Measurements from ENCODE around the gene SBF1.

DNA sequence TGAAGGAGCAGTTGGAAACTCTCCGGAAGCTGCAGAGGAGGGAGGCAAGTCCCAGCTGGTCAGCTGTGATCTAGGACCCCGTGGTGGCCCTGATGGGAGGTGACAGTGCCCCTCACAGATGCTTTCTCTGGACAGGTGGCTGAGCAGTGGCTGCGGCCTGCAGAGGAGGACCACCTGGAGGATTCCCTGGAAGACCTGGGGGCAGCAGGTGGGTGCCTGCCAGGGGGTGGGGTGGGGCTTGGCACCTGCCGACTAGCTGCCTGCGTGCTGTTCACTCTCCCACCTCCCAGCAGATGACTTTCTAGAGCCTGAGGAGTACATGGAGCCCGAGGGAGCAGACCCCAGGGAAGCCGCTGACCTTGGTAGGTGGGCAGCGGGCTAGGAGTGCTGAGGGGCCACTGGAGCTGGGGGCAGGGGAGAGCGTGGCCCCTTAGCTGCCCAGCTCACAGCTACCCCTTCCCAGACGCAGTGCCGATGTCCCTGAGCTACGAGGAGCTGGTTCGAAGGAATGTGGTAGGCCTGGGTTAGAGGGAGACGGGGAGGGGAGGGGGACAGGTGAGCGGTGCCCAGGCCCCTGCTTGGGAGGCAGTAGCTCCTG, 47.5 kb upstream of the SBF1 start:
- TF ChIP-seq, protein P1, sequence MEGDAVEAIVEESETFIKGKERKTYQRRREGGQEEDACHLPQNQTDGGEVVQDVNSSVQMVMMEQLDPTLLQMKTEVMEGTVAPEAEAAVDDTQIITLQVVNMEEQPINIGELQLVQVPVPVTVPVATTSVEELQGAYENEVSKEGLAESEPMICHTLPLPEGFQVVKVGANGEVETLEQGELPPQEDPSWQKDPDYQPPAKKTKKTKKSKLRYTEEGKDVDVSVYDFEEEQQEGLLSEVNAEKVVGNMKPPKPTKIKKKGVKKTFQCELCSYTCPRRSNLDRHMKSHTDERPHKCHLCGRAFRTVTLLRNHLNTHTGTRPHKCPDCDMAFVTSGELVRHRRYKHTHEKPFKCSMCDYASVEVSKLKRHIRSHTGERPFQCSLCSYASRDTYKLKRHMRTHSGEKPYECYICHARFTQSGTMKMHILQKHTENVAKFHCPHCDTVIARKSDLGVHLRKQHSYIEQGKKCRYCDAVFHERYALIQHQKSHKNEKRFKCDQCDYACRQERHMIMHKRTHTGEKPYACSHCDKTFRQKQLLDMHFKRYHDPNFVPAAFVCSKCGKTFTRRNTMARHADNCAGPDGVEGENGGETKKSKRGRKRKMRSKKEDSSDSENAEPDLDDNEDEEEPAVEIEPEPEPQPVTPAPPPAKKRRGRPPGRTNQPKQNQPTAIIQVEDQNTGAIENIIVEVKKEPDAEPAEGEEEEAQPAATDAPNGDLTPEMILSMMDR (IDR thresholded peaks at IDR 0.05): no peak
- TF ChIP-seq POLR2A (IDR thresholded peaks at IDR 0.05): no peak

Measured in ovary (tissue), 3 donors.